GM12892 (cell line): Measurements from ENCODE around the gene AKIRIN2.

Source experiments
- POLR2A ChIP-seq: IDR thresholded peaks from 2 replicates; pipeline ENCODE4 v1.6.1; 2011; ENCODE audit warnings: low read depth, low read length, control low read depth
- POLR2AphosphoS5 ChIP-seq: IDR thresholded peaks from 2 replicates; pipeline ENCODE4 v1.6.1; 2011; ENCODE audit warnings: low read depth, low read length, control low read depth
- TAF1 ChIP-seq: IDR thresholded peaks from 2 replicates; pipeline ENCODE4 v1.6.1; 2011; ENCODE audit warnings: low read depth, mild to moderate bottlenecking, control low read depth, low read length, borderline replicate concordance

DNA sequence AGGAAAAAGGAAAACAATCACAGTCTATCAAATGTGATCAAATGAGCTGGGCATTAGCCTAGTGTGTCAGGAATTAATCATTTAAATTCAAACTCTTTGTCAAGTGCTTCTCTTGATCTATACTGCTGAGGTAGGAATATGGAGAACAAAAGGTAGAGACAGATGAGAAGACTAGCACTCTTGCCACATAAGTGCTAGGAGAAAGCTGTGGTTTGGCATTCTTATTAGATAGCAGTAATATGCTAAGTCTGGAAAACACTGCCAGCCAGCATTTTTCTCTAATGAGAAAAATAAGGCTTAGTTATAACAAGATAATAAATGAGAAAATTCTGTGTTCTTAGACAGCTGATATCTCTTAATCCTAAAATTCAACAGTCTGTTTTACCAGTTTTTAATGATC, 73.2 kb downstream of the AKIRIN2 start:
- TF ChIP-seq POLR2AphosphoS5 (no peak), POLR2A (no peak), TAF1 (no peak)
